Measurements from ENCODE around the gene TMEM88.

TMEM88 gene

GRCh38 chr17:7849130-7849750 is 5.6 kb upstream of the TMEM88 start:
- H3K4me3 ChIP-seq (replicated peaks in 1 of 2; ENCODE audit: low read depth in 2 of 2, low read length in 2 of 2), result no peak overlapping the region
- no peak for TF ChIP-seq CTCF (IDR thresholded peaks at IDR 0.05; ENCODE audit: low read depth, low read length)
- DNase-seq (ENCODE audit: low read depth in 2 of 2), result no peak

DNA sequence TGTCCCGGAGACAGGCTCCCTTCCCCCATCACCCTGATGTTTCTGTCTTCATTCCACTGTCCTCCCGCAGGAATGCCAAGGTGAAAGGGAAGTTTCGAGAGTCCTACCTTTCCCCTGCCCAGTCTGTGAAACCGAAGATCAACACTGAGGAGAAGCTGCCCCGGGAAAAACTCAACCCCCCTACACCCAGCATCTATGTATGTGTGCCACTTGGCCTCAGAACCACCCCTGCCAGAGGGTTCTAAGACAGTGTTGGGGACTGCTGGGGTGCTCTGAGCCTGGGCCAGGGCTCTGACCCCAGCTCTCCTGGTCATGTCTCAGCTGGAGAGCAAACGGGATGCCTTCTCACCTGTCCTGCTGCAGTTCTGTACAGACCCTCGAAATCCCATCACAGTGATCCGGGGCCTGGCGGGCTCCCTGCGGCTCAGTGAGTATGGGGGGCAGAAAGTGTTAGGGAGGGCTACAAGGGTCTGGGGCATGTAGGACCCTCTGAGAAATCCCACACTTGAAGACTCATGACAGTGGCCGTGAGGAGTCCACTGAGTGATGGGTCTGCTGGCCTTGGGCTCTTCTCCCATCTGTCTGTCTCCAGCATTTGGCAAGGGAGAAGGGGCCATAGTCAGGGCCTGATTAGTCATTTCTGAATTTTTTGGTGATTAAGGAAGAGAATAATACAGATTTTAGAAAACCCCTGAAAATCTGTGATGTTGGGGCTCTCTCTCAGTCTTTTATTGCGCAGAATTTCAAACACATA is 4.9 kb upstream of the TMEM88 start:
- H3K4me3 ChIP-seq (replicated peaks in 1 of 2; ENCODE audit: low read depth in 2 of 2, low read length in 2 of 2), result no peak overlapping the region
- TF ChIP-seq CTCF (IDR thresholded peaks at IDR 0.05; ENCODE audit: low read depth, low read length), result no peak
- DNase-seq (ENCODE audit: low read depth in 2 of 2), result no peak

GRCh38 chr17:7850701-7851437 is 4.0 kb upstream of the TMEM88 start:
- DNase-seq (ENCODE audit: low read depth in 2 of 2), result no peak
- TF ChIP-seq CTCF (IDR thresholded peaks at IDR 0.05; ENCODE audit: low read depth, low read length), result no peak
- H3K4me3 ChIP-seq (replicated peaks in 1 of 2; ENCODE audit: low read depth in 2 of 2, low read length in 2 of 2), result no peak overlapping the region

- DNase-seq (ENCODE audit: low read depth in 2 of 2), result peak; percentile 87 to 91
- H3K4me3 ChIP-seq (replicated peaks in 1 of 2; ENCODE audit: low read depth in 2 of 2, low read length in 2 of 2), result no peak overlapping the region
- peak; percentile 97 for TF ChIP-seq CTCF (IDR thresholded peaks at IDR 0.05; ENCODE audit: low read depth, low read length)
Observed at GRCh38 chr17:7851438-7852261, 3.2 kb upstream of the TMEM88 start.

GRCh38 chr17:7852262-7852670 is 2.6 kb upstream of the TMEM88 start:
- DNase-seq (ENCODE audit: low read depth in 2 of 2), result no peak
- no peak overlapping the region for H3K4me3 ChIP-seq (replicated peaks in 1 of 2; ENCODE audit: low read depth in 2 of 2, low read length in 2 of 2)
- TF ChIP-seq CTCF (IDR thresholded peaks at IDR 0.05; ENCODE audit: low read depth, low read length), result no peak

- no peak for TF ChIP-seq CTCF (IDR thresholded peaks at IDR 0.05; ENCODE audit: low read depth, low read length)
- DNase-seq (ENCODE audit: low read depth in 2 of 2), result no peak
- no peak overlapping the region for H3K4me3 ChIP-seq (replicated peaks in 1 of 2; ENCODE audit: low read depth in 2 of 2, low read length in 2 of 2)
Observed at GRCh38 chr17:7852919-7853690, 1.8 kb upstream of the TMEM88 start.
